Activated T-cell treated with anti-CD3 and anti-CD28 coated beads for 4 hours (primary cell): ENCODE data around the gene RALGAPA1.
"Not testable (repeated sequence)": the region's sequence is repeated elsewhere in the genome, so short reads cannot be mapped to it uniquely, and the experiment has no call there.

ENCODE experiments used
- DNase-seq: peaks from one replicate; pipeline ENCODE4 v3.0.0-alpha.2; 2020

RALGAPA1 gene

GRCh38 chr14:35808638-35809563 is at the start of gene RALGAPA1:
Gene RALGAPA1 (minus strand): TSS chr14:35809295. CDS start chr14:35808835, 460 bp downstream.
- peak; percentile 93 for DNase-seq

DNA sequence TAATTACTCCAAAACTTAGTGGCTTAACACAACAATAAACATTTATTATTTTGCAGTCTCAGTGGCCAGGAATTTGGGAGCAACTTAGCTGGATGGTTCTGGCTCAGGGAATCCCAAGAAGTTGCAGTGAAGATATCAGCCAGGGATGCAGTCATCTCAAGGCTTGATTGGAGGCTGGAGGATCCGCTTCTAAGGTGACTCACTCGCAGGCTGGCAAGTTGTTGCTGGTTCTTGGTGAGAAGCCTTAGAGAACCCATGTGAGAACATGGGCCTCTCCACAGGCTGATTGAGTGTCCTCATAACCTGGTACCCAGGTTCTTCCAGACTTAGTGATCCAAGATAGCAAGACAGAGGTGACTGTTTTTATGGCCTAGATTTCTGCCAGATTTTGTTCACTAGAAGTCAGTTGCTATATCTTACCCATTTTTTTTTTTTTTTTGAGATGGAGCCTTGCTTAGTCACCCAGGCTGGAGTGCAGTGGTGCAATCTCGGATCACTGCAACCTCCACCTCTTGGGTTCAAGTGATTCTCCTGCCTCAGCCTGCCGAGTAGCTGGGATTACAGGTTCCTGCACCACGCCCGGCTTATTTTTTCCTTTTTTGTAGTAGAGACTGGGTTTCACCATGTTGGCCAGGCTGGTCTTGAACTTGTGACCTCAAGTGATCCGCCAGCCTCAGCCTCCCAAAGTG is 49.6 kb upstream of the RALGAPA1 start:
- DNase-seq, result no peak

DNA sequence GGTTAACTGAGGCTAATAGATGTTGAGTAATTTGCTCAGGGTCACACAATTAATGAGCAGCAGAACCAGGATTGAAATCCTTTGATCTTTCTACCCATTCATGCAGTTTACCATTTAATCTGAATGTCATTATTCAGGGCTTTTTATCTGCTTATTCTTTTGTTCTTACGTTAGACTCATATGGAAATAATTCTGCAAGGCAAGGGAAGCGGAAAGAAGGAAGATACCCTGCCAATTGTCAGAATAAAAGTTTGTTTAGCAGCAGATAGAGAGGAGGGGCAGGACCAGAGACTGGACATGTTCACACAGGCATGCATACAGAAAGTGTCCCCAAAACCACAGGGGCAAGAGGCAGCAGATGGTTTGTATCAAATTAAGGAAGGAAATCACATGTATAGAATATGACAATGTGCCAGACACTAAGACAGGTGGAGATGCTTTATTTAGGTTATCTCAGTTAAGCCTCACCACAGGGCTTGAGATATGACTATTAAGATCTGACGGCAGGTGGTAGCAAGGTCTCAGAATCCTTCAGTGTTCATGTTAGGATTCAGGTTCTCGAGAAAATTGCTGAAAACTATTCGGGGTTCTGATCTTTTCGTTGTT is 46.9 kb upstream of the RALGAPA1 start:
- no peak for DNase-seq

DNA sequence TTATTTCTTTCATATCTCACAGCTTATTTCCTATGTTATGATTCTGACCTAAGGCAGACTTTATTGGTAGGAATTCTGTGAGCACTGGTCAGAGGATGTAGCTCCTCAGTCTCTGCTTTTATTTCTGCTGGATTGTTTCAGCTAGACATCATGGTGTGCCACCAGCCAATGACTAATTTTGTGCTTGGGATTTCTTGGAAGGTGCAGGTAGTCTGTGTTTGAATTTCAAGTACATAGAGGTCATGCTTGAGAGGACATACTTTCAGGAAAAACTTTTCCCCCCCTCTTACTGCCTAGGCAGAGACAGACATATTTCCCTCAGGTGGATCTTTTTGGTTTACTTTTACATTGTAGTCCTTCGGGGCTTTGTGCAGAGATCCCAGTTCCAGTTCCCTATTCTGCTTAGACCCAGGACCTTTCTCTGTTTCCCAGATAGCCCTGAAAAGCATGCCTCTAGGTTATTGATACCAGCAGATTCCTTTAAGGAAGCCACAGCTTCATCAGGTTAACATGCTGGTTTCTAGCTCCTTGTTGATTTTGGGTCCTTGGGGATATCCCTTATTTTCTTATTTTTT is 45.7 kb upstream of the RALGAPA1 start:
- DNase-seq, result no peak

- no peak for DNase-seq
Observed at GRCh38 chr14:35853225-35853624, 44.1 kb upstream of the RALGAPA1 start.

- DNase-seq, result no peak
Observed at GRCh38 chr14:35851823-35852222, 42.7 kb upstream of the RALGAPA1 start.

GRCh38 chr14:35849122-35849521 is 40.0 kb upstream of the RALGAPA1 start:
- no peak for DNase-seq

- no peak for DNase-seq
Observed at GRCh38 chr14:35847636-35848035, 38.5 kb upstream of the RALGAPA1 start.

- no peak for DNase-seq
Observed at GRCh38 chr14:35844494-35844893, 35.4 kb upstream of the RALGAPA1 start.

DNA sequence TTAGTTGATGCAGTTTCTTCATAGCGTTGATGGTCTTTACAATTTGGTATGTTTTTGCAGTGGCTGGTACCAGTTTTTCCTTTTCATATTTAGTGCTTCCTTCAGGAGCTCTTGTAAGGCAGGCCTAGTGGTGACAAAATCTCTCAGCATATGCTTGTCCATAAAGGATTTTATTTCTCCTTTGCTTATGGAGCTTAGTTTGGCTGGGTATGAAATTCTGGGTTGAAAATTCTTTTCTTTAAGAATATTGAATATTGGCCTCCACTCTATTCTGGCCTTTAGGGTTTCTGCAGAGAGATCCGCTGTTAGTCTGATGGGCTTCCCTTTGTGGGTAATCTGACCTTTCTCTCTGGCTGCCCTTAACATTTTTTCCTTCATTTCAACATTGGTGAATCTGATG is 33.1 kb upstream of the RALGAPA1 start:
- not testable (repeated sequence) for DNase-seq

DNA sequence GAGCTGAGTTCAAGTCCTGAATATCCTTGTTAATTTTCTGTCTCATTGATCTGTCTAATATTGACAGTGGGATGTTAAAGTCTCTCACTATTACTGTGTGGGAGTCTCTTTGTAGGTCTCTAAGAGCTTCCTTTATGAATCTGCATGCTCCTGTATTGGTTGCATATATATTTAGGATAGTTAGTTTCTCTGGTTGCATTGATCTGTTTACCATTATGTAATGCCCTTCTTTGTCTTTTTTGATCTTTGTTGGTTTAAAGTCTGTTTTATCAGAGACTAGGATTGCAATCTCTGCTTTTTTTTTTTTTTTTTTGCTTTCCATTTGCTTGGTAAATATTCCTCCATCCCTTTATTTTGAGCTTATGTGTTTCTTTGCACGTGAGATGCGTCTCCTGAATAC is 32.6 kb upstream of the RALGAPA1 start:
- DNase-seq, result not testable (repeated sequence)

DNA sequence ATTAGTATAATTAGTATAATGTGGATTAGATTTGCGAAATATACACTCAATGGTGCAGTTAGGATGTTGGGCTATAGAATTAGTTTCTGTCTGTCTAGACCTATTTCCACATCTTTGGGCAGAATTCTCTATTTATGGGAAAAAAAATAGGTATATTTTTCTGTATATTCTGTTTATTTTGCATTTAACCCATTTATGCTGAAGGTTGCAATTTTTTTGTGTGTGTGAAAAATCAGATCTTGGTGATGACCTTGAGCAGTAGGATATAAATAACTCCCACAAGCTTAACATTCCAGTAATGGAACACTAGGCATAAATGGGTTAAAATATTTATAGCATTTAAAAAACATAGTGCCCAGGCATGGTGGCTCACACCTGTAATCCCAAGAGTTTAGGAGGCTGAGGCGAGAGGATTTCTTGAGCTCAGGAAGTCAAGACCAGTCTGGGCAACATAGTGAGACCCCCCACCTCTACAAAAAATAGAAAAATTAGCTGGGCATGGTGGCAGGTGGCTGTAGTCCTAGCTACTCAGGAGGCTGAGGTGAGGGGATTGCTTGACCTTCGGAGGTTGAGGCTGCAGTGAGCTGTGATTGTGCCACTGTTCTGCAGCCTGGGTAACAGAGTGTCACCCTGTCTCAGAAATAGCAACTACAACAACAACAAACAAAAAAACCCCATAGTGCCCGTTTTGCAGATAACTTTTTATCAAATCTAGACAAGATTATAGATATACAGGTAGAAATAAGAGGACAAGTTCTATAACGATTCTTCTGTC is 26.3 kb upstream of the RALGAPA1 start:
- DNase-seq, result no peak

- DNase-seq, result no peak
Observed at GRCh38 chr14:35829449-35829848, 20.4 kb upstream of the RALGAPA1 start.

GRCh38 chr14:35827678-35828472 is 18.8 kb upstream of the RALGAPA1 start:
- DNase-seq, result no peak

GRCh38 chr14:35826952-35827416 is 17.9 kb upstream of the RALGAPA1 start:
- DNase-seq, result no peak

GRCh38 chr14:35826218-35826951 is 17.3 kb upstream of the RALGAPA1 start, which contains the start of gene BRMS1L:
Gene BRMS1L (plus strand): TSS chr14:35826338. CDS start chr14:35826517, 179 bp downstream.
- DNase-seq, result peak; percentile 93

- DNase-seq, result no peak
Observed at GRCh38 chr14:35825968-35826217, 16.8 kb upstream of the RALGAPA1 start.

DNA sequence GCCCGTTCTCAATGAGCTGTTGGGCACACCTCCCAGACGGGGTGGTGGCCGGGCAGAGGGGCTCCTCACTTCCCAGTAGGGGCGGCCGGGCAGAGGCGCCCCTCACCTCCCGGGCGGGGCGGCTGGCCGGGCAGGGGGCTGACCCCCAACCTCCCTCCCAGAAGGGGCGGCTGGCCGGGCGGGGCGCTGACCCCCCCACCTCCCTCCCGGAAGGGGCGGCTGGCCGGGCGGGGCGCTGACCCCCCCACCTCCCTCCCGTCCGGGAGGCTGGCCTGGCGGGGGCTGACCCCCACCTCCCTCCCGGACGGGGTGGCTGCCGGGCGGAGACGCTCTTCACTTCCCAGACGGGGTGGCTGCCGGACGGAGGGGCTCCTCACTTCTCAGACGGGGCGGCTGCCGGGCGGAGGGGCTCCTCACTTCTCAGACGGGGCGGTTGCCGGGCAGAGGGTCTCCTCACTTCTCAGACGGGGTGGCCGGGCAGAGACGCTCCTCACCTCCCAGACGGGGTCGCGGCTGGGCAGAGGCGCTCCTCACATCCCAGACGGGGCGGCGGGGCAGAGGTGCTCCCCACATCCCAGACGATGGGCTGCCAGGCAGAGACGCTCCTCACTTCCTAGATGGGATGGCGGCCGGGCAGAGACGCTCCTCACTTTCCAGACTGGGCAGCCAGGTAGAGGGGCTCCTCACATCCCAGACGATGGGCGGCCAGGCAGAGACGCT is 15.5 kb upstream of the RALGAPA1 start:
- not testable (repeated sequence) for DNase-seq

GRCh38 chr14:35822501-35822900 is 13.4 kb upstream of the RALGAPA1 start:
- DNase-seq, result no peak
